Measurements from ENCODE around the gene THADA. TPM values are rescaled to one million over a fixed set of nuclear protein-coding genes. Genes with fewer than 3 reads are reported as not detected.

The THADA gene
- total RNA-seq, 2 donors from 2014 or later: 14.5 to 16.1 TPM

GRCh38 chr2:43328133-43328532 is 267.7 kb downstream of the THADA start:
- H3K9me3 ChIP-seq: no peaks in the 10 kb centered on the region
- H3K27me3 ChIP-seq: no peaks in the 10 kb centered on the region
- no peak for TF ChIP-seq CTCF (IDR thresholded peaks at IDR 0.05)
- H3K36me3 ChIP-seq: no peaks in the 10 kb centered on the region
- H3K4me1 ChIP-seq: peaks cover 0 to 77% of the 10 kb centered on the region in 2 donors
- DNase-seq (ENCODE audit: low spot score): no peak
- peak overlapping the region in 1 of 2 donors; percentile 67 for H3K27ac ChIP-seq
- no peak overlapping the region for H3K4me3 ChIP-seq

GRCh38 chr2:43327119-43327518 is 268.7 kb downstream of the THADA start:
- Histone ChIP-seq H3K27ac (no peak overlapping the region), H3K9me3 (no peaks in the 10 kb centered on the region), H3K4me1 (peaks cover 0 to 67% of the 10 kb centered on the region in 2 donors), H3K4me3 (no peak overlapping the region), H3K27me3 (no peaks in the 10 kb centered on the region), H3K36me3 (no peaks in the 10 kb centered on the region)
- DNase-seq (ENCODE audit: low spot score): no peak
- TF ChIP-seq CTCF (IDR thresholded peaks at IDR 0.05): no peak

- Histone ChIP-seq H3K9me3 (no peaks in the 10 kb centered on the region), H3K4me3 (no peak overlapping the region), H3K27me3 (no peaks in the 10 kb centered on the region), H3K4me1 (peaks cover 0 to 58% of the 10 kb centered on the region in 2 donors), H3K27ac (peak overlapping the region in 1 of 2 donors; percentile 70), H3K36me3 (no peaks in the 10 kb centered on the region)
- no peak for DNase-seq (ENCODE audit: low spot score)
- TF ChIP-seq CTCF (IDR thresholded peaks at IDR 0.05): no peak
Observed at GRCh38 chr2:43326101-43326825, 269.6 kb downstream of the THADA start.

- no peaks in the 10 kb centered on the region for H3K27me3 ChIP-seq
- no peaks in the 10 kb centered on the region for H3K9me3 ChIP-seq
- DNase-seq (ENCODE audit: low spot score): no peak
- TF ChIP-seq CTCF (IDR thresholded peaks at IDR 0.05): no peak
- peaks cover 0 to 48% of the 10 kb centered on the region in 2 donors for H3K4me1 ChIP-seq
- H3K36me3 ChIP-seq: no peaks in the 10 kb centered on the region
- H3K4me3 ChIP-seq: no peak overlapping the region
- peak overlapping the region; percentile 70 to 74 for H3K27ac ChIP-seq
Observed at GRCh38 chr2:43325107-43325811, 270.6 kb downstream of the THADA start.

GRCh38 chr2:43324259-43325106 is 271.4 kb downstream of the THADA start:
- Histone ChIP-seq H3K27me3 (no peaks in the 10 kb centered on the region), H3K4me1 (peaks cover 0 to 41% of the 10 kb centered on the region in 2 donors), H3K9me3 (no peaks in the 10 kb centered on the region), H3K4me3 (no peak overlapping the region), H3K27ac (peak overlapping the region; percentile 70 to 74), H3K36me3 (no peaks in the 10 kb centered on the region)
- peak; percentile 87 for DNase-seq (ENCODE audit: low spot score)
- no peak for TF ChIP-seq CTCF (IDR thresholded peaks at IDR 0.05)

Data from right atrium auricular region (tissue), 2 donors.